ENCODE data around the gene C1orf21. TPM values are rescaled to one million over a fixed set of nuclear protein-coding genes. Genes with fewer than 3 reads are reported as not detected.

C1orf21 gene
- total RNA-seq, 1 donor from 2014 or later: 0.09 TPM

- DNase-seq (no peak), ATAC-seq (ENCODE audit: low read depth) (no peak)
- CTCF ChIA-PET: no interaction called here
- Mint-ChIP-seq H3K9me3 (peaks cover 5% of the 10 kb centered on the region), H3K4me3 (no peak overlapping the region), H3K27me3 (no peaks in the 10 kb centered on the region), H3K27ac (no peak overlapping the region), H3K4me1 (peaks cover 11% of the 10 kb centered on the region), H3K36me3 (ENCODE audit: low read depth) (no peaks in the 10 kb centered on the region)
- no peak for TF ChIP-seq CTCF (IDR thresholded peaks at IDR 0.05)
- POLR2A ChIA-PET: no interaction called here
- intact Hi-C loops (cut with micrococcal nuclease): no loop called here
These were observed 144.5 kb downstream of the C1orf21 start for GRCh38 chr1:184531296-184531695.

GRCh38 chr1:184532199-184532598 lies 145.4 kb downstream of the C1orf21 start:
- Mint-ChIP-seq H3K4me1 (peaks cover 11% of the 10 kb centered on the region), H3K27me3 (no peaks in the 10 kb centered on the region), H3K27ac (no peak overlapping the region), H3K9me3 (peaks cover 8% of the 10 kb centered on the region), H3K36me3 (ENCODE audit: low read depth) (no peaks in the 10 kb centered on the region), H3K4me3 (no peak overlapping the region)
- ChIA-PET CTCF (no interaction called here), POLR2A (no interaction called here)
- intact Hi-C loops (cut with micrococcal nuclease): no loop called here
- ATAC-seq (ENCODE audit: low read depth) (no peak), DNase-seq (no peak)
- no peak for TF ChIP-seq CTCF (IDR thresholded peaks at IDR 0.05)

- Mint-ChIP-seq H3K27me3 (no peaks in the 10 kb centered on the region), H3K9me3 (peaks cover 8% of the 10 kb centered on the region), H3K36me3 (ENCODE audit: low read depth) (no peaks in the 10 kb centered on the region), H3K4me1 (peaks cover 11% of the 10 kb centered on the region), H3K4me3 (no peak overlapping the region), H3K27ac (no peak overlapping the region)
- intact Hi-C loops (cut with micrococcal nuclease): no loop called here
- peak; percentile 57 for ATAC-seq (ENCODE audit: low read depth)
- TF ChIP-seq CTCF (IDR thresholded peaks at IDR 0.05): no peak
- POLR2A ChIA-PET: no interaction called here
- CTCF ChIA-PET: no interaction called here
- DNase-seq: no peak
These were observed 146.2 kb downstream of the C1orf21 start for GRCh38 chr1:184533049-184533448.

GRCh38 chr1:184533915-184534314 lies 147.1 kb downstream of the C1orf21 start:
- ChIA-PET CTCF (no interaction called here), POLR2A (no interaction called here)
- Mint-ChIP-seq H3K27me3 (no peaks in the 10 kb centered on the region), H3K36me3 (ENCODE audit: low read depth) (no peaks in the 10 kb centered on the region), H3K9me3 (peaks cover 9% of the 10 kb centered on the region), H3K4me1 (peaks cover 11% of the 10 kb centered on the region), H3K27ac (no peak overlapping the region), H3K4me3 (no peak overlapping the region)
- DNase-seq (no peak), ATAC-seq (ENCODE audit: low read depth) (no peak)
- intact Hi-C loops (cut with micrococcal nuclease): no loop called here
- no peak for TF ChIP-seq CTCF (IDR thresholded peaks at IDR 0.05)

- POLR2A ChIA-PET: no interaction called here
- no peak for TF ChIP-seq CTCF (IDR thresholded peaks at IDR 0.05)
- intact Hi-C loops (cut with micrococcal nuclease): no loop called here
- CTCF ChIA-PET: no interaction called here
- Mint-ChIP-seq H3K36me3 (ENCODE audit: low read depth) (no peaks in the 10 kb centered on the region), H3K27me3 (no peaks in the 10 kb centered on the region), H3K4me1 (peaks cover 11% of the 10 kb centered on the region), H3K27ac (no peak overlapping the region), H3K9me3 (peaks cover 11% of the 10 kb centered on the region), H3K4me3 (no peak overlapping the region)
- DNase-seq: no peak
- ATAC-seq (ENCODE audit: low read depth): no peak
These were observed 147.9 kb downstream of the C1orf21 start for GRCh38 chr1:184534690-184535089.
